A549 (cell line): ENCODE results near the gene HSF2BP.
A peak's percentile ranks its signal among the peaks of the same experiment; 100 is the strongest.

Experiments
- CHD2 ChIP-seq: fragments of 150-350 bp; IDR thresholded peaks from 2 replicates; pipeline ENCODE4 v1.6.1; 2014; ENCODE audit warnings: low read length; ENCODE audit not compliant: partially characterized antibody
- EP300 ChIP-seq, 2 experiments: fragments of >200 bp; sonication (Bioruptor Twin); formaldehyde crosslinking; IDR thresholded peaks; 2 replicates in 1 of 2; 3 replicates in 1 of 2; pipeline ENCODE4 v1.6.1; 2016 to 2017
- MAFK ChIP-seq: fragments of 450-650 bp; IDR thresholded peaks from 2 replicates; pipeline ENCODE4 v1.6.1; 2014; ENCODE audit not compliant: partially characterized antibody
- MYC ChIP-seq: IDR thresholded peaks from 2 replicates; pipeline ENCODE4 v1.6.1; 2012; ENCODE audit warnings: mild to moderate bottlenecking, inconsistent platforms, low read length, improper control_type of control experiment, borderline replicate concordance
- POLR2A ChIP-seq: IDR thresholded peaks from 2 replicates; pipeline ENCODE4 v1.6.1; 2012; ENCODE audit warnings: mild to moderate bottlenecking, low read length
- TF ChIP-seq, protein P1 (sequence below): fragments of >200 bp; sonication (Bioruptor Twin); formaldehyde crosslinking; IDR thresholded peaks from 3 replicates; pipeline ENCODE4 v1.5.1; 2016
- TF ChIP-seq, protein P2 (sequence below): fragments of 200-600 bp; sonication (generic); IDR thresholded peaks from 2 replicates; pipeline ENCODE4 v1.6.1; 2016; ENCODE audit warnings: antibody characterized with exemption, mild to moderate bottlenecking, moderate library complexity

DNA sequence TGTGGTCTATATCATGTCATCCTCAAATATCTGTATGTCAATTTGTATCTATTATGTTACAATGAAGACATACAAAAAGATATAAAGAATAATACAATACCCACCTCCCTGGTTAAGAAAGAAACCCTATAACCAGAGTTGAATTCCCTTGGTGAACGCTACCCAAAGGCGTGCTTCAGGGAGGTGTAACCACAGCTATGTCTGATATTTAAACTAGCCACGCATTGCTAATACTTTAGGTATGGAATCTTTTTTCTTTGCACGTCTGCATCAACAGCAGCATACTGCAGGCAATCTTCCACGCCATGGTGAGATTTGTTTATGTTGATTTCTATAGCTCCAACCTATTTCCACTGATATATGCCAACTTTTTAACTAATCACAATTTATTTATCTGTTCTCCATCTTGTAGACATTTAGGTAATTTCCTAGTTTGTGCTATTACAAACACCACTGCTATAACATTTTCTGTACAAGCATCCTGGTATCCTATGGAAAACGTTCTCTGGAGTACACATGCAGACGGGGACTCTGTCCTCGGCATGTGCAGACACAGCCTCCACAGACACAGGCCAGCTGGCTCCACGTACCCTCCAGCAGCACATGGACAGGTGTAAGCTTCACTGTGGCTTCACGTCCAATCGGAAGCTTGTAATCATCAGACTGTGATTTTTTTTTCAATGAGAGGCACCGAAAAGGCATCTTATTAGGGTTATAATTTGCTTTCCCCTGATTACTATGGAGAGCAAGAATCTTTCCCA lies 58.5 kb downstream of the HSF2BP start:
- TF ChIP-seq, protein P1, sequence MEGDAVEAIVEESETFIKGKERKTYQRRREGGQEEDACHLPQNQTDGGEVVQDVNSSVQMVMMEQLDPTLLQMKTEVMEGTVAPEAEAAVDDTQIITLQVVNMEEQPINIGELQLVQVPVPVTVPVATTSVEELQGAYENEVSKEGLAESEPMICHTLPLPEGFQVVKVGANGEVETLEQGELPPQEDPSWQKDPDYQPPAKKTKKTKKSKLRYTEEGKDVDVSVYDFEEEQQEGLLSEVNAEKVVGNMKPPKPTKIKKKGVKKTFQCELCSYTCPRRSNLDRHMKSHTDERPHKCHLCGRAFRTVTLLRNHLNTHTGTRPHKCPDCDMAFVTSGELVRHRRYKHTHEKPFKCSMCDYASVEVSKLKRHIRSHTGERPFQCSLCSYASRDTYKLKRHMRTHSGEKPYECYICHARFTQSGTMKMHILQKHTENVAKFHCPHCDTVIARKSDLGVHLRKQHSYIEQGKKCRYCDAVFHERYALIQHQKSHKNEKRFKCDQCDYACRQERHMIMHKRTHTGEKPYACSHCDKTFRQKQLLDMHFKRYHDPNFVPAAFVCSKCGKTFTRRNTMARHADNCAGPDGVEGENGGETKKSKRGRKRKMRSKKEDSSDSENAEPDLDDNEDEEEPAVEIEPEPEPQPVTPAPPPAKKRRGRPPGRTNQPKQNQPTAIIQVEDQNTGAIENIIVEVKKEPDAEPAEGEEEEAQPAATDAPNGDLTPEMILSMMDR: no peak
- TF ChIP-seq POLR2A: no peak
- no peak for TF ChIP-seq MYC
- no peak for TF ChIP-seq MAFK
- no peak for TF ChIP-seq CHD2
- TF ChIP-seq, protein P2, sequence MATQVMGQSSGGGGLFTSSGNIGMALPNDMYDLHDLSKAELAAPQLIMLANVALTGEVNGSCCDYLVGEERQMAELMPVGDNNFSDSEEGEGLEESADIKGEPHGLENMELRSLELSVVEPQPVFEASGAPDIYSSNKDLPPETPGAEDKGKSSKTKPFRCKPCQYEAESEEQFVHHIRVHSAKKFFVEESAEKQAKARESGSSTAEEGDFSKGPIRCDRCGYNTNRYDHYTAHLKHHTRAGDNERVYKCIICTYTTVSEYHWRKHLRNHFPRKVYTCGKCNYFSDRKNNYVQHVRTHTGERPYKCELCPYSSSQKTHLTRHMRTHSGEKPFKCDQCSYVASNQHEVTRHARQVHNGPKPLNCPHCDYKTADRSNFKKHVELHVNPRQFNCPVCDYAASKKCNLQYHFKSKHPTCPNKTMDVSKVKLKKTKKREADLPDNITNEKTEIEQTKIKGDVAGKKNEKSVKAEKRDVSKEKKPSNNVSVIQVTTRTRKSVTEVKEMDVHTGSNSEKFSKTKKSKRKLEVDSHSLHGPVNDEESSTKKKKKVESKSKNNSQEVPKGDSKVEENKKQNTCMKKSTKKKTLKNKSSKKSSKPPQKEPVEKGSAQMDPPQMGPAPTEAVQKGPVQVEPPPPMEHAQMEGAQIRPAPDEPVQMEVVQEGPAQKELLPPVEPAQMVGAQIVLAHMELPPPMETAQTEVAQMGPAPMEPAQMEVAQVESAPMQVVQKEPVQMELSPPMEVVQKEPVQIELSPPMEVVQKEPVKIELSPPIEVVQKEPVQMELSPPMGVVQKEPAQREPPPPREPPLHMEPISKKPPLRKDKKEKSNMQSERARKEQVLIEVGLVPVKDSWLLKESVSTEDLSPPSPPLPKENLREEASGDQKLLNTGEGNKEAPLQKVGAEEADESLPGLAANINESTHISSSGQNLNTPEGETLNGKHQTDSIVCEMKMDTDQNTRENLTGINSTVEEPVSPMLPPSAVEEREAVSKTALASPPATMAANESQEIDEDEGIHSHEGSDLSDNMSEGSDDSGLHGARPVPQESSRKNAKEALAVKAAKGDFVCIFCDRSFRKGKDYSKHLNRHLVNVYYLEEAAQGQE: no peak
- peak in 1 of 2 experiments; percentile 66; a peak in 1 of 5 replicates for TF ChIP-seq EP300 (IDR thresholded peaks at IDR 0.05)
